GM12878 (cell line): ENCODE measurements around the gene CD27. TPM values are rescaled to one million over a fixed set of nuclear protein-coding genes. Genes with fewer than 3 reads are reported as not detected.

Experiments used
- ATAC-seq: fragments of 200-7000 bp; cut with Tn5 transposase; 3 replicates; pipeline ENCODE4 v1.9.1; 2020; ENCODE audit warnings: mild to moderate bottlenecking, moderate library complexity
- BruUV-seq: library from RNA; stranded (reverse); fragments of 400-500 nt; replicated peaks from 2 replicates; lab custom pipeline; 2021; lab: Mats Ljungman, UMichigan
- CTCF ChIA-PET: fragments of 300-600 bp; sonication (Branson Sonifier 250); formaldehyde crosslinking; extraction: SDS; loops from one replicate; lab custom pipeline; 2021; ENCODE audit warnings: inconsistent platforms; lab: Yijun Ruan, JAX
- POLR2A ChIA-PET: fragments of 350-600 bp; formaldehyde crosslinking; extraction: SDS; loops from one replicate; lab custom pipeline; 2021; ENCODE audit warnings: inconsistent platforms; lab: Charles Lee
- RAD21 ChIA-PET: fragments of 300-600 bp; sonication (Branson Sonifier 250); formaldehyde crosslinking; loops from one replicate; lab custom pipeline; 2023; ENCODE audit warnings: antibody characterized with exemption; ENCODE audit not compliant: unreplicated experiment; lab: Charles Lee
- SMC1A ChIA-PET: fragments of 300-600 bp; sonication (Branson Sonifier 250); formaldehyde crosslinking; loops from one replicate; lab custom pipeline; 2023; ENCODE audit not compliant: unreplicated experiment, uncharacterized antibody; lab: Charles Lee
- DNase-seq: peaks from one replicate; pipeline ENCODE4 v3.0.0-alpha.2; 2011; ENCODE audit warnings: low read depth, low spot score
- FAIRE-seq: peaks from 3 replicates; lab custom pipeline; 2011; peaks lifted over from hg19 to GRCh38; lab: Jason Lieb, UNC
- H2AFZ ChIP-seq: 2 replicates; pipeline ENCODE4 v1.6.0; 2011; ENCODE audit warnings: low read depth, low read length, control low read depth; ENCODE audit not compliant: control insufficient read depth
- H3K27ac ChIP-seq: 2 replicates; pipeline ENCODE4 v1.5.1; 2011; ENCODE audit warnings: control low read depth; ENCODE audit not compliant: control insufficient read depth, insufficient read depth
- H3K27me3 ChIP-seq, 2 experiments: replicated peaks in 1 of 2; 2 replicates each; pipeline versions ENCODE4 v1.6.0 to v1.6.1; 2011; ENCODE audit warnings: low read length in 1 of 2; ENCODE audit not compliant: control insufficient read depth in 2 of 2, insufficient read depth in 2 of 2
- H3K36me3 ChIP-seq, 2 experiments: 2 replicates each; pipeline ENCODE4 v1.5.1; 2011; ENCODE audit warnings: low read length in 1 of 2; ENCODE audit not compliant: control insufficient read depth in 2 of 2, insufficient read depth in 2 of 2
- H3K4me1 ChIP-seq: 2 replicates; pipeline ENCODE4 v1.6.1; 2011; ENCODE audit warnings: mild to moderate bottlenecking, low read length, moderate library complexity, mixed read lengths; ENCODE audit not compliant: control insufficient read depth, insufficient read depth
- H3K4me2 ChIP-seq: 2 replicates; pipeline ENCODE4 v1.6.0; 2011; ENCODE audit warnings: control low read depth; ENCODE audit not compliant: control insufficient read depth, insufficient read depth
- H3K4me3 ChIP-seq: fragments of 200-600 bp; sonication (generic); 2 replicates; pipeline ENCODE4 v1.5.1; 2016
- H3K79me2 ChIP-seq: 2 replicates; pipeline ENCODE4 v1.6.0; 2011; ENCODE audit warnings: low read length; ENCODE audit not compliant: control insufficient read depth, insufficient read depth
- H3K9ac ChIP-seq: 2 replicates; pipeline ENCODE4 v1.8.0; 2011; ENCODE audit warnings: low read length, control low read depth, mixed read lengths; ENCODE audit not compliant: control insufficient read depth, insufficient read depth
- H3K9me3 ChIP-seq: replicated peaks from 3 replicates; pipeline ENCODE4 v1.5.1; 2011; ENCODE audit warnings: mild to moderate bottlenecking, low read length; ENCODE audit not compliant: control insufficient read depth, insufficient read depth
- H4K20me1 ChIP-seq: 2 replicates; pipeline ENCODE4 v1.6.0; 2011; ENCODE audit not compliant: control insufficient read depth, insufficient read depth
- CEBPB ChIP-seq, 2 experiments: fragments of 150-350 bp in 1 of 2; IDR thresholded peaks; 2 replicates each; pipeline ENCODE4 v1.6.1; 2012 to 2014; ENCODE audit warnings: low read depth in 2 of 2, low read length in 2 of 2, borderline replicate concordance in 1 of 2, inconsistent platforms in 1 of 2
- CUX1 ChIP-seq: IDR thresholded peaks from 2 replicates; pipeline ENCODE4 v1.6.1; 2012; ENCODE audit warnings: improper control_type of control experiment, low read depth, low read length; ENCODE audit not compliant: insufficient replicate concordance
- KLF5 ChIP-seq: fragments of 450-650 bp; IDR thresholded peaks from 2 replicates; pipeline ENCODE4 v1.6.1; 2014; ENCODE audit warnings: mild to moderate bottlenecking; ENCODE audit not compliant: partially characterized antibody
- PML ChIP-seq: IDR thresholded peaks from 2 replicates; pipeline ENCODE4 v1.6.1; 2012; ENCODE audit warnings: low read length, inconsistent platforms
- SIX5 ChIP-seq: IDR thresholded peaks from 2 replicates; pipeline ENCODE4 v1.6.1; 2011; ENCODE audit warnings: mild to moderate bottlenecking, low read depth, low read length, moderate library complexity; ENCODE audit not compliant: severe bottlenecking
- TARDBP ChIP-seq: IDR thresholded peaks from 2 replicates; pipeline ENCODE4 v1.6.1; 2016; ENCODE audit warnings: borderline replicate concordance
- WGBS: methylation state at CpG from one replicate; pipeline ENCODE4 v1.1.6; 2016; ENCODE audit warnings: low lambda C conversion rate; ENCODE audit not compliant: insufficient replicate concordance, insufficient coverage; ENCODE audit errors: missing lambda C conversion rate; 5-methylcytosine and 5-hydroxymethylcytosine counted together
- in situ Hi-C: fragments of 300-500 bp; cut with MboI; formaldehyde crosslinking; loops from 9 replicates; pipeline ENCODE4 v1.14.3; 2018; ENCODE audit warnings: mixed read lengths
- intact Hi-C: fragments of 100-400 bp; cut with micrococcal nuclease; formaldehyde crosslinking; loops from one replicate; pipeline ENCODE4 v1.14.2; 2022; ENCODE audit not compliant: unreplicated experiment
- polyA plus RNA-seq, 11 experiments: library from polyadenylated mRNA; depleted of rRNA in 4 of 11; unstranded in 6 of 11; stranded (reverse) in 5 of 11; fragments of >200 nt; fragmentation: Nextera tagmentation in 4 of 11; fragmentation: Illumina TruSeq in 1 of 11; extraction: Ambion mirVana in 4 of 11; extraction: Trizol in 1 of 11; gene quantifications; 1 replicate in 1 of 11; 2 replicates in 10 of 11; pipeline versions ENCODE4 v1.2.1 to v1.2.3, GENCODE V29; 2011 to 2016; ENCODE audit warnings: inconsistent platforms in 2 of 11, missing spikeins in 2 of 11, low read depth in 1 of 11
- total RNA-seq, 4 experiments: library from RNA; depleted of rRNA in 3 of 4; stranded (reverse); fragments of >200 nt in 3 of 4; fragmentation: Illumina TruSeq in 1 of 4; extraction: Trizol in 1 of 4; gene quantifications; 2 replicates each; pipeline versions ENCODE4 v1.2.1 to v1.2.3, GENCODE V29; 2013 to 2021

The CD27 gene
- total and polyA plus RNA-seq, 10 of the 15 experiments (the other 5 are each of a cell fraction or from before 2014, with no cell fraction given), result 4.9 to 184 (median 106) TPM

DNA sequence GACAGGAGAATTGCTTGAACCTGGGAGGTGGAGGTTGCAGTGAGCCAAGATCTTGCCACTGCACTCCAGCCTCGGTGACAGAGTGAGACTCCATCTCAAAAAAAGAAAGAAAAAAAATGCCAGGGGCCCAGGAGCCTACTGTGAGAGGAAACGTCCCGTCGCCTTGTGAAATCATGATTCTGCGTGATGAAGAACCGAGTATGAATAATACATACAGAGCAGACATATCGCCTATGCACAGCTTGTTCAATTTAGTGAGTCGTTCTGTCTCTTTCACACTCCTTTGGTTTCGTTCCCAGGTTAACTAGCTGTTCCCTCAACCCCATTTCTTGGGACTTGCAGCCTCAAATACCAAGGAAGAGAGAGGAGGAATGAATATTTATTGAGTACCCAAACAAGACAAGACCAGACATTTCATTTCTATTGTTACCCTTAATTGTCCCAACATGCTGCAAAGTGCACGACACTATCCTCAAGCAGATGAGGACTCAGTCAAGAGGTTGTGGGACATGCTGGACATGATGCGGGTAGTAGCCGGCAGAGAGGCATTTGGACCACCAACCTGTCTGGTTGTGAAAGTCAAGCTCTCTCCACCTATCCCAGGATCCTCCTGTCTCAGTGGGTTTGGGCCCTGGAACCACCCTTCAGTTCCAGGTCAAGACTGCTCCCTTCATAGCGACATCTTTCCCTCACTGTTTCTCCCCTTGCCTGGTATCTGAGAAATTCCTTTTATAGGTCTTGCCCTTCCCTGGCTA is 8.6 kb upstream of the CD27 start:
- RAD21 ChIA-PET, result interaction anchor here (1.2 to 6.2 kb wide), 2 partner anchors 27 to 34 kb away, joined by 3 to 62 read pairs; no protein-coding TSS in a partner anchor
- in situ Hi-C loops (no loop called here), intact Hi-C loops (no loop called here)
- Histone ChIP-seq H3K9me3 (no peaks in the 10 kb centered on the region), H2AFZ (no peak overlapping the region), H3K4me2 (no peak overlapping the region), H3K36me3 (no peaks in the 10 kb centered on the region), H3K4me3 (no peak overlapping the region), H3K27ac (no peak overlapping the region), H3K4me1 (peaks cover 42% of the 10 kb centered on the region), H4K20me1 (no peaks in the 10 kb centered on the region), H3K27me3 (no peaks in the 10 kb centered on the region), H3K79me2 (no peaks in the 10 kb centered on the region; the same call in 1 of the 2 replicates), H3K9ac (no peak overlapping the region)
- CTCF ChIA-PET, result interaction anchor here (1.1 to 1.5 kb wide), 3 partner anchors 9 to 35 kb away, joined by 3 to 11 read pairs (median 4); partner anchors contain the start of genes CD27 and VAMP1
- POLR2A ChIA-PET, result interaction anchor here (0.5 to 6.0 kb wide), 5 partner anchors 7 to 366 kb away, joined by 3 to 59 read pairs (median 33); partner anchors contain the start of genes CD27 and TAPBPL
- ATAC-seq (no peak), FAIRE-seq (no peak), DNase-seq (no peak)
- no TSS peak for BruUV-seq
- no peak for TF ChIP-seq PML
- WGBS, result 87% methylated on average over 13 of the region's 13 CpGs
- SMC1A ChIA-PET, result interaction anchor here (4.9 to 6.3 kb wide), 3 partner anchors 10 to 29 kb away, joined by 32 to 74 read pairs (median 59); partner anchors contain the start of gene CD27

DNA sequence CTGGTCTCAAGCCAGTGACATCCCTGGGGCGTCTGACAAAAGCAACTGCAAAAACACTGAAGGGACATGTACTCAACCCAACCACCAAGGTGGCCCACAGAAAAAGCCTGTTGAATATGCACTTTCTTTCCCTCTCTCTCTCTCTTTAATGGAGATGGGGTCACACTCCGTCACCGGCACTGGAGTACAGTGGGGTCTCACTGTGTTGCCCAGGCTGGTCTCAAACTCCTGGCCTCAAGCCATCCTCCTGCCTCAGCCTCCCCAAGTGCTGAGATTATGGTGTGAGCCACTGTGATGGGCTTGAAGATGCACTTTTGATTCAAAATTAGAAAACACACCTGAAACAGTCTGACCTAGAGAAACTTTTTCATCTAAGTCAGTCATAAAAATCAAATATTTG is 7.2 kb upstream of the CD27 start:
- ATAC-seq, result no peak
- POLR2A ChIA-PET, result interaction anchor here (17.5 kb wide), 1 partner anchor 24 kb away, joined by 384 read pairs; no protein-coding TSS in a partner anchor
- SMC1A ChIA-PET, result interaction anchor here (1.3 to 1.8 kb wide), 3 partner anchors 9 to 24 kb away, joined by 5 to 7 read pairs (median 5); partner anchors contain the start of gene TAPBPL
- TF ChIP-seq CEBPB (IDR thresholded peaks at IDR 0.05; ENCODE audit: borderline replicate concordance in 1 of 2, low read depth in 2 of 2, low read length in 2 of 2) (no peak), SIX5 (no peak), TARDBP (no peak), KLF5 (no peak), CUX1 (no peak)

More for the DNA sequence above, 7.2 kb upstream of the CD27 start:
- FAIRE-seq (no peak), DNase-seq (no peak)
- no peak overlapping the region for H2AFZ ChIP-seq
- peaks cover 7% of the 10 kb centered on the region for H3K79me2 ChIP-seq
- intact Hi-C loops, result no loop called here
- H3K27me3 ChIP-seq, result no peaks in the 10 kb centered on the region
- ChIA-PET RAD21 (interaction anchor here (17.1 kb wide), 1 partner anchor 25 kb away, joined by 319 read pairs; no protein-coding TSS in a partner anchor), CTCF (interaction anchor here (1.2 kb wide), 1 partner anchor 34 kb away, joined by 4 read pairs; the partner anchor contains the start of gene VAMP1)
- no peaks in the 10 kb centered on the region for H3K36me3 ChIP-seq
- H3K9ac ChIP-seq, result no peak overlapping the region
- no peak overlapping the region for H3K4me3 ChIP-seq
- BruUV-seq, result no TSS peak
- H3K9me3 ChIP-seq, result no peaks in the 10 kb centered on the region
- H3K4me2 ChIP-seq, result no peak overlapping the region
- 94% methylated on average over 3 of the region's 3 CpGs for WGBS
- no peaks in the 10 kb centered on the region for H4K20me1 ChIP-seq
- no peak overlapping the region for H3K27ac ChIP-seq
- in situ Hi-C loops, result no loop called here
- H3K4me1 ChIP-seq, result peaks cover 42% of the 10 kb centered on the region
